Astrocyte (in vitro differentiated cells and primary cell): Measurements from ENCODE around the gene PDZD2.

Experiments used
- EZH2 ChIP-seq: IDR thresholded peaks from 2 replicates; pipeline ENCODE4 v1.6.1; 2012; ENCODE audit warnings: mild to moderate bottlenecking, low read length, inconsistent platforms; ENCODE audit not compliant: insufficient read depth
- TF ChIP-seq, protein P1 (sequence below): IDR thresholded peaks from 2 replicates; pipeline ENCODE4 v1.5.1; 2011; ENCODE audit warnings: low read depth, mild to moderate bottlenecking, inconsistent platforms, low read length, moderate library complexity; ENCODE audit not compliant: insufficient read depth

DNA sequence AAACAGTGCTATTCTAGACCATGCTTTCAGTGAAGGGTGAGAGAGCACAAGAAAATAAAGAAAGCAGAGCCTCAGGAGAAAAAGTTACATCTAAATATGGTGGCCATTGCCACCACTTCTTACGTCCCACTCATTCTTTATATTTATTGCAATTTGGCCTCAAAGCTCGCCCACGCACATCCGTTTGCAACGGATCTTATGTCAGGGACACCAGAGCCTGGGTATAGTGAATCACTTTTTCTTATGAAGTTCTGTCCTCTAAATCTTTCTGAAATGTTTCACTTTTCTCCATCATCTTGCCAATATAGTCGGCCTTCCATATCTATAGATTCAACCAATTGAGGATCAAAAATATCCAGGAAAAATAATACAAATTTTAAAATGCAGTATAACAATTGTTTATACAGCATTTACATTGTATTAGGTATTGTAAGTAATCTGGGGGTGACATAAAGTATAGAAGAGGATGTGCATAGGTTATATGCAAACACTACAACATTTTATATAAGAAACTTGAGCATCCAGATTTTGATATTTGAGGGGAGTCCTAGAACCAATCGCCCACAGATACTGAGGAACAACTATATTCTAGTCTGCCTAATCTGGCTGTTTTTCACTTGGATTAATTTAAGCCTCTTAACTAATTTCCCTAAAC is 500.0 kb downstream of the PDZD2 start:
- TF ChIP-seq, protein P1, sequence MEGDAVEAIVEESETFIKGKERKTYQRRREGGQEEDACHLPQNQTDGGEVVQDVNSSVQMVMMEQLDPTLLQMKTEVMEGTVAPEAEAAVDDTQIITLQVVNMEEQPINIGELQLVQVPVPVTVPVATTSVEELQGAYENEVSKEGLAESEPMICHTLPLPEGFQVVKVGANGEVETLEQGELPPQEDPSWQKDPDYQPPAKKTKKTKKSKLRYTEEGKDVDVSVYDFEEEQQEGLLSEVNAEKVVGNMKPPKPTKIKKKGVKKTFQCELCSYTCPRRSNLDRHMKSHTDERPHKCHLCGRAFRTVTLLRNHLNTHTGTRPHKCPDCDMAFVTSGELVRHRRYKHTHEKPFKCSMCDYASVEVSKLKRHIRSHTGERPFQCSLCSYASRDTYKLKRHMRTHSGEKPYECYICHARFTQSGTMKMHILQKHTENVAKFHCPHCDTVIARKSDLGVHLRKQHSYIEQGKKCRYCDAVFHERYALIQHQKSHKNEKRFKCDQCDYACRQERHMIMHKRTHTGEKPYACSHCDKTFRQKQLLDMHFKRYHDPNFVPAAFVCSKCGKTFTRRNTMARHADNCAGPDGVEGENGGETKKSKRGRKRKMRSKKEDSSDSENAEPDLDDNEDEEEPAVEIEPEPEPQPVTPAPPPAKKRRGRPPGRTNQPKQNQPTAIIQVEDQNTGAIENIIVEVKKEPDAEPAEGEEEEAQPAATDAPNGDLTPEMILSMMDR = no peak
- TF ChIP-seq EZH2 = no peak
